SU-DHL-6 (cell line): ENCODE results near the gene PMM2.

ENCODE experiments used
- CTCF ChIP-seq: fragments of 200-600 bp; sonication (generic); IDR thresholded peaks from one replicate; pipeline ENCODE4 v1.5.1; 2017; ENCODE audit warnings: antibody characterized with exemption, mild to moderate bottlenecking, low read length, moderate library complexity; ENCODE audit not compliant: insufficient read depth, poor library complexity, severe bottlenecking
- EZH2phosphoT487 ChIP-seq: fragments of 200-600 bp; sonication (generic), shearing (Covaris generic); conservative IDR thresholded peaks from 2 replicates; pipeline ENCODE4 v1.6.1; 2018; ENCODE audit warnings: mild to moderate bottlenecking, antibody characterized with exemption, low read length, moderate library complexity, mixed read lengths

DNA sequence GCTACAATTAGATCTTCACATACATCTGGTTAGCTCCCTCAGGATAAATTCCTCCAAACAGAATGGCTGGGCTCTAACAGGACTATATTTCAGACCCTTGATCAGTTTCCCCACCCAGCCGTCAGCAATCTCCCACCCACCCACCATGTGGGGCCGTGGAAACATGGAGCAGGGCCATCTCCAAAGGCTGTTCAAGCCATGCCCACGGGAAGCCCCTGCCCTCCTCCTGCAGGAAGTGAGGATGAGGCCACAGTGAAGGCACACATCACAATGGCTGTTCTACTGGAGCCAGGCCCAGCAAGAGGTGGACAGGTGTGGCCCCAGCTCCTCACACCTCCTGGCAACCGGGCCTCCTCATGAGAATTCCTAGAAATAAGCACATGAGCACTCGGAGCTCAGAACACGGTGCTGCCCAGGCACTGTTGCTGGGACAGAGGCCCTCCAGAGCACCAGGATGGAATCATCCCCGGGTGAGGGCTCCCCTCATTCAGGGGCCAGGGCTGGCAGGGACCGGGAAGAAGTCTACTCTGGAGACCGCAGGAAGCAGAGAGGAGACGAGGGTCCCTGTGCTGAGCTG, 84.5 kb downstream of the PMM2 start, which contains the start of gene LITAFD:
- TF ChIP-seq CTCF (no peak), EZH2phosphoT487 (no peak)
